Gastroesophageal sphincter (tissue), 4 donors: ENCODE data around the gene MBOAT1. TPM values are rescaled to one million over a fixed set of nuclear protein-coding genes. Genes with fewer than 3 reads are reported as not detected.

Experiments used
- ATAC-seq: fragments of 150-250 bp; one replicate; pipeline ENCODE4 v1.9.1; 2016; ENCODE audit warnings: mild to moderate bottlenecking, moderate library complexity
- H3K27ac ChIP-seq, 4 donors: fragments of 200-600 bp; sonication (generic) in 3 of 4; 1 replicate in 3 of 4; 2 replicates in 1 of 4; pipeline ENCODE4 v1.5.1; 2016 to 2019
- H3K27me3 ChIP-seq: fragments of 200-600 bp; sonication (generic); one replicate; pipeline ENCODE4 v1.5.1; 2019
- H3K36me3 ChIP-seq, 2 donors: fragments of 200-600 bp; sonication (generic); one replicate each; pipeline ENCODE4 v1.5.1; 2019; ENCODE audit warnings: control low read depth in 1 of 2
- H3K4me1 ChIP-seq, 3 donors: fragments of 200-600 bp; sonication (generic); 1 replicate in 2 of 3; 2 replicates in 1 of 3; pipeline ENCODE4 v1.5.1; 2016 to 2019; ENCODE audit warnings: control low read depth in 2 of 3
- H3K4me3 ChIP-seq, 2 donors: fragments of 200-600 bp; sonication (generic); one replicate each; pipeline ENCODE4 v1.5.1; 2019; ENCODE audit warnings: mild to moderate bottlenecking in 1 of 2, moderate library complexity in 1 of 2
- H3K9me3 ChIP-seq, 3 donors: fragments of 200-600 bp; sonication (generic); one replicate each; pipeline ENCODE4 v1.5.1; 2017 to 2019; ENCODE audit warnings: control low read depth in 2 of 3
- EP300 ChIP-seq: sonication (generic); formaldehyde crosslinking; IDR thresholded peaks from one replicate; pipeline ENCODE4 v1.6.1; 2017; ENCODE audit warnings: antibody characterized with exemption, mild to moderate bottlenecking
- POLR2A ChIP-seq, 2 donors: fragments of 450-650 bp; IDR thresholded peaks; one replicate each; pipeline ENCODE4 v1.6.1; 2017; ENCODE audit warnings: antibody characterized with exemption in 2 of 2, mild to moderate bottlenecking in 2 of 2, moderate library complexity in 1 of 2
- POLR2AphosphoS5 ChIP-seq: sonication (generic); formaldehyde crosslinking; IDR thresholded peaks from one replicate; pipeline ENCODE4 v1.6.1; 2017; ENCODE audit warnings: antibody characterized with exemption
- WGBS, 2 donors: methylation state at CpG; one replicate each; pipeline ENCODE4 v1.1.5; 2018; ENCODE audit warnings: low coverage in 1 of 2; 5-methylcytosine and 5-hydroxymethylcytosine counted together
- total RNA-seq, 4 donors: library from RNA; depleted of rRNA; stranded (reverse); fragments of >200 nt; gene quantifications; one replicate each; pipeline ENCODE4 v1.1.0, GENCODE V29; 2016
- TF ChIP-seq, protein P1 (sequence below), 4 experiments: fragments of 200-600 bp in 2 of 4; fragments of 450-650 bp in 2 of 4; sonication (generic) in 1 of 4; IDR thresholded peaks; one replicate each; pipeline ENCODE4 v1.5.1; 2017 to 2019; ENCODE audit warnings: antibody characterized with exemption in 4 of 4, mild to moderate bottlenecking in 2 of 4, moderate library complexity in 2 of 4

The MBOAT1 gene
- total RNA-seq, 4 donors from 2014 or later = 2.6 to 11.8 (median 4.4) TPM

DNA sequence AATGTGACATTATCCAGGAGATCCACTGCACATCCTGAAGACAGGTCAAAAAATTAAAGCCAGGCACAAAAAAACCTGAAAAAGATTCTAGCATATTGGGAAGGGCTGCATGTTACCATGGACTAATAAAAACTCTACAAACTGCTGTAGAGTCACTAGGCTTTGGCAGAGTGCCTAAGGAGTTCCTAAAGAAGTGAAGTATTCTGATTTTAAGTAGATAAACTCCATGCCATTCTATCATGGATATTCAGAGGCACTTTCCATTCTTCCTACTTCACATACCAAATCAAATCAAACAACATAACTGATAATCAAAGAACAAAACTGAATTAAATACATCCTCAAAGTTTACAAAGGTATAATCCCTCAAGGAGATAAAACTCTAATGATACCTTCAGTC, 3.0 kb upstream of the MBOAT1 start:
- TF ChIP-seq EP300 = no peak
- TF ChIP-seq, protein P1, sequence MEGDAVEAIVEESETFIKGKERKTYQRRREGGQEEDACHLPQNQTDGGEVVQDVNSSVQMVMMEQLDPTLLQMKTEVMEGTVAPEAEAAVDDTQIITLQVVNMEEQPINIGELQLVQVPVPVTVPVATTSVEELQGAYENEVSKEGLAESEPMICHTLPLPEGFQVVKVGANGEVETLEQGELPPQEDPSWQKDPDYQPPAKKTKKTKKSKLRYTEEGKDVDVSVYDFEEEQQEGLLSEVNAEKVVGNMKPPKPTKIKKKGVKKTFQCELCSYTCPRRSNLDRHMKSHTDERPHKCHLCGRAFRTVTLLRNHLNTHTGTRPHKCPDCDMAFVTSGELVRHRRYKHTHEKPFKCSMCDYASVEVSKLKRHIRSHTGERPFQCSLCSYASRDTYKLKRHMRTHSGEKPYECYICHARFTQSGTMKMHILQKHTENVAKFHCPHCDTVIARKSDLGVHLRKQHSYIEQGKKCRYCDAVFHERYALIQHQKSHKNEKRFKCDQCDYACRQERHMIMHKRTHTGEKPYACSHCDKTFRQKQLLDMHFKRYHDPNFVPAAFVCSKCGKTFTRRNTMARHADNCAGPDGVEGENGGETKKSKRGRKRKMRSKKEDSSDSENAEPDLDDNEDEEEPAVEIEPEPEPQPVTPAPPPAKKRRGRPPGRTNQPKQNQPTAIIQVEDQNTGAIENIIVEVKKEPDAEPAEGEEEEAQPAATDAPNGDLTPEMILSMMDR (IDR thresholded peaks at IDR 0.05) = no peak
- TF ChIP-seq POLR2AphosphoS5 = no peak
- TF ChIP-seq POLR2A (IDR thresholded peaks at IDR 0.05) = no peak
- Histone ChIP-seq H3K4me3 (no peak overlapping the region), H3K27ac (no peak overlapping the region), H3K27me3 (no peaks in the 10 kb centered on the region), H3K36me3 (no peaks in the 10 kb centered on the region), H3K4me1 (peaks cover 3 to 37% (median 6%) of the 10 kb centered on the region in 3 donors), H3K9me3 (no peaks in the 10 kb centered on the region)
- no peak for ATAC-seq

DNA sequence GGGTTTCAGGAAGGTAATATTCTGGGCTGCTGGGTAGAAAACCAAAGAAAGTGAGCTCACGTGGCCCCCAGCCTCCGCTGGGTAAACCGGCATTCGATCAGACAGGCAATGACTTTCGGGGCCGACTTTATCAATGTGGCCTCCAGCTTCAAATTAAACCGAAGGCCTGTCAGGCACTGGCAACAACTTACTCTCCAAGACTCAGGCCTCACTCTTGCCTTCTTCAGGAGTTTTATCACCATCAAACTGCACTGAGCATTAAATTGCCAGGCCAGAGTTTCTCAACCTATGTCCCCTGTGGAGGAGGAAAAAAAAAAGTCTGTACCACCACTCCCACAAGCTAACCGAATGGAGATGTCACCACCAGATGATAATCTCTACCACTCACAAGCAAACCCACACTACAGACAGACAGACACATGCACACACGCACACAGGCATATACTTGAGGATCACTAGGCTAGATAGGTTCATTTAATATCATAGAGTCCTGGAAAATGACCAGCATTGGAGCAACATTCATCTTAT, 1.1 kb upstream of the MBOAT1 start:
- no peak for ATAC-seq
- H3K9me3 ChIP-seq = no peaks in the 10 kb centered on the region
- peak overlapping the region; percentile 16 to 93 (median 92) for H3K27ac ChIP-seq
- H3K27me3 ChIP-seq = no peaks in the 10 kb centered on the region
- TF ChIP-seq, protein P1 (IDR thresholded peaks at IDR 0.05) = no peak
- TF ChIP-seq EP300 = no peak
- no peak for TF ChIP-seq POLR2AphosphoS5
- TF ChIP-seq POLR2A (IDR thresholded peaks at IDR 0.05) = no peak
- 21 to 71% methylated on average over 2 to 9 of the region's 9 CpGs for WGBS, 2 donors
- H3K4me1 ChIP-seq = peaks cover 3 to 57% (median 10%) of the 10 kb centered on the region in 3 donors
- no peaks in the 10 kb centered on the region for H3K36me3 ChIP-seq
- peak overlapping the region; percentile 37 to 76 for H3K4me3 ChIP-seq

DNA sequence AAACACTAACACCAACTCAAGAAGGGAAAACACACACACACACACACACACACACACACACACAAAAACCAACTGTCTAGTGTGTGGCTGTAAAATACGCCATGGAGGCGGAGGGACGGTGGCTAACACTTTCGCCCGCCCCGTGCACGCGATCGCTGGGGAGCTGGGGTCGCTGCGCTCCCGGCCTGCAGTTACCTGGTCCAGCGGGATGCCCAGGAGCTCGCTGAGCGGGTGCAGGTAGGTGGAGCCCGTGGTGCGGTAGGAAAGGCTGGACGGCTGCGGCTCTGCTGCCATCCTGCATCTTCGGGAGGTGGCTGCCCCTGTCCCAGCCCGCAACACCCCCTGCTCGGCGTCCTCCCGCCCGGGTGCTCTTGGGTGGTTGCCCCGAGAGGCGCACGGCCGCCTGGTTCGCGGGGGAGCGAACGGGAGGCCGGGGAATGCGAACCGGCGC, 303 bp downstream of the MBOAT1 start:
- Histone ChIP-seq H3K4me1 (peaks cover 3 to 57% (median 10%) of the 10 kb centered on the region in 3 donors), H3K9me3 (no peaks in the 10 kb centered on the region), H3K36me3 (no peaks in the 10 kb centered on the region), H3K27ac (peak overlapping the region; percentile 16 to 93 (median 92)), H3K4me3 (peak overlapping the region; percentile 37 to 76), H3K27me3 (no peaks in the 10 kb centered on the region)
- no peak for ATAC-seq
- TF ChIP-seq EP300 = no peak
- no peak for TF ChIP-seq POLR2A (IDR thresholded peaks at IDR 0.05)
- TF ChIP-seq, protein P1 (IDR thresholded peaks at IDR 0.05) = no peak
- no peak for TF ChIP-seq POLR2AphosphoS5
- 0% methylated on average over 10 of the region's 37 CpGs; no CpG with 5 or more reads in 1 of the 2 donors for WGBS, 2 donors

DNA sequence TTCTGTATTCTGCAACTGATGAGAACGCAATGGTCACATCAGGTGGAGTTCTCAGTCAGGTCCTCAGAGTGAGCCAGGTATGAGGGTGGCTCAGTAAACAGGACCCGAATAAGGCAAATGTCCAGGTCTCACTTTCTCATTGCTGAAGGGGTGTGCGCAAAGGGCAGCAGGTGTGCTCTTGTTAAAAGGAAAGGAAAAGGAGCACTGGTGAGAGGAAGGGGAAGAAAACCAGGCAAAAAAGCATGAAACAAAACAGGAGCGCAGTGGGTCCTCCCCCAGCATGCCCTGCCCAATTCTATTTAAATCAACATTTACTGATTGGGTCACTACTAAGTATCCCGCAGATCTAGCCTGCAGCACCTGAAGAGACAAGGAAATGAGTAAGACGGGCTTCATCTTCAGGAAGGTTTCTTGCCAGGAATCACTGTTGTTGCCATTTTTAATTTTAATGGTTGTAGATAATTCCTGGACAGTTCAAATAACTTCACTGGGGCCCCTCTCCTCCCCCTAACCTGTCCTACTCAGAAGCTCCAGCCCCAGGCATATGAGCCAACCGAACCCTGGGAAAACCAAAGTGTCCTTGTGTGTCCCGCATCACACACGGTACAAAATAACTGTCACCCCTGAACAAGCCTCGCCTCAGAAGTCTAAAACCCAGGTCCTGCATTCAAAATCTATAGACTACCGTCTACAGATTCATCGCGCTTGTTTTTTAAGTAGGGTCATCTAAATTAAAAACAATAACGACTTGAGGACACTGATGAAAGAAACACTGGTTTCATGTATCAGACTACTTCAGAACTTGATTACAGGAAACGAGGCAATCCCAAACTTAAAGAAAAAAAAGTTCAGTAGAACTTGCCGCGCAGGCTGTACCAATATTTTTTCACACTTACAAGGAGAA, 980 bp downstream of the MBOAT1 start:
- Histone ChIP-seq H3K4me3 (peak overlapping the region; percentile 37 to 76), H3K4me1 (peaks cover 3 to 61% (median 10%) of the 10 kb centered on the region in 3 donors), H3K36me3 (no peaks in the 10 kb centered on the region), H3K9me3 (no peaks in the 10 kb centered on the region), H3K27me3 (no peaks in the 10 kb centered on the region), H3K27ac (peak overlapping the region; percentile 16 to 93 (median 92))
- 13 to 21% methylated on average over 6 to 17 of the region's 17 CpGs for WGBS, 2 donors
- ATAC-seq = no peak
- no peak for TF ChIP-seq POLR2AphosphoS5
- no peak for TF ChIP-seq EP300
- TF ChIP-seq, protein P1 (IDR thresholded peaks at IDR 0.05) = no peak
- no peak for TF ChIP-seq POLR2A (IDR thresholded peaks at IDR 0.05)
